GM12873 (cell line): ENCODE data around the gene IQSEC1.

Source experiments
- CTCF ChIP-seq: IDR thresholded peaks from 2 replicates; pipeline ENCODE4 v1.5.1; 2012; ENCODE audit warnings: low read depth, mild to moderate bottlenecking, moderate library complexity, low read length, control low read depth; ENCODE audit not compliant: insufficient read depth; ENCODE audit errors: missing control alignments

The IQSEC1 gene

GRCh38 chr3:13057282-13058040 is 15.8 kb downstream of the IQSEC1 start:
- no peak for TF ChIP-seq CTCF

GRCh38 chr3:13055634-13056033 is 17.6 kb downstream of the IQSEC1 start:
- TF ChIP-seq CTCF, result no peak

- TF ChIP-seq CTCF, result no peak
These were observed 18.6 kb downstream of the IQSEC1 start for GRCh38 chr3:13054341-13055285.

- no peak for TF ChIP-seq CTCF
These were observed 19.3 kb downstream of the IQSEC1 start for GRCh38 chr3:13053893-13054292.

- no peak for TF ChIP-seq CTCF
These were observed 19.8 kb downstream of the IQSEC1 start for GRCh38 chr3:13053420-13053819.

- TF ChIP-seq CTCF, result no peak
These were observed 20.9 kb downstream of the IQSEC1 start for GRCh38 chr3:13052191-13052820.

- no peak for TF ChIP-seq CTCF
These were observed 21.6 kb downstream of the IQSEC1 start for GRCh38 chr3:13051581-13051980.
